Measurements from ENCODE around the gene SAMD10.

The SAMD10 gene

DNA sequence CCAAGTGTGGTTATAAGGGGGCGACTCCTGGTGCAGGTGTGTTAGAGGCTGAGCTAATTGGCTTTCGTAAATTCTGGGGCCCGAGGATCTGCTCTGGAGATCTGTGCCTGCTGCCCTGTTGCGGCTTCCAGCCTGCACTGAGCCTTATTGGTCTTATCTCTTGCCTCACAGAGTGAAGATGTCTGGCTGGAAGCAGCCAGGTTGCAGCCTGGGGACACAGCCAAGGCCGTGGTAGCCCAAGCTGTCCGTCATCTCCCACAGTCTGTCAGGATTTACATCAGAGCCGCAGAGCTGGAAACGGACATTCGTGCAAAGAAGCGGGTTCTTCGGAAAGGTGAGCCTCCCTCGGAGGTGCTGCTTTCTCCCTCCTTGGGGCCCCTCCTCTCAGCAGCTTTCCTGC is 21.5 kb upstream of the SAMD10 start:
- H3K27ac ChIP-seq: no peak overlapping the region
- TF ChIP-seq ZFX (IDR thresholded peaks at IDR 0.05; ENCODE audit: borderline replicate concordance) (no peak), CTCF (IDR thresholded peaks at IDR 0.05) (no peak)

DNA sequence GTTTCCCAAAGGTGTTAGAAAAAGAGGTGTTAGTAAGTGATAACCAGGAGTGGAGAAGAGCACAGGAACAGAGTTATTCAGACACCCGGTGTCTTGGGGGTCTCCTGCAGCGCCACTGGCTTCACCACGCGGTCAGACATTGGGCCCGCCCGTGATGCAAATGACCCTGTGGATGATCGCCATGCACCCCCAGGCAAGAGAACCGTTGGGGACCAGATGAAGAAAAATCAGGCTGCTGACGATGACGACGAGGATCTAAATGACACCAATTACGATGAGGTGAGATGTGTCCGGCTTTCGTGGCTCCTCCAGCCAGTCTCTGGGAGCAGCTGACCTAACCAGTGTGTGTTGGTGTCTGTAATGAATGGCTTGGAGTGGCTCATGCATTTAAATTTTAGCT is 3.5 kb upstream of the SAMD10 start:
- H3K27ac ChIP-seq: no peak overlapping the region
- TF ChIP-seq ZFX (IDR thresholded peaks at IDR 0.05; ENCODE audit: borderline replicate concordance): no peak
- no peak for TF ChIP-seq CTCF (IDR thresholded peaks at IDR 0.05)

DNA sequence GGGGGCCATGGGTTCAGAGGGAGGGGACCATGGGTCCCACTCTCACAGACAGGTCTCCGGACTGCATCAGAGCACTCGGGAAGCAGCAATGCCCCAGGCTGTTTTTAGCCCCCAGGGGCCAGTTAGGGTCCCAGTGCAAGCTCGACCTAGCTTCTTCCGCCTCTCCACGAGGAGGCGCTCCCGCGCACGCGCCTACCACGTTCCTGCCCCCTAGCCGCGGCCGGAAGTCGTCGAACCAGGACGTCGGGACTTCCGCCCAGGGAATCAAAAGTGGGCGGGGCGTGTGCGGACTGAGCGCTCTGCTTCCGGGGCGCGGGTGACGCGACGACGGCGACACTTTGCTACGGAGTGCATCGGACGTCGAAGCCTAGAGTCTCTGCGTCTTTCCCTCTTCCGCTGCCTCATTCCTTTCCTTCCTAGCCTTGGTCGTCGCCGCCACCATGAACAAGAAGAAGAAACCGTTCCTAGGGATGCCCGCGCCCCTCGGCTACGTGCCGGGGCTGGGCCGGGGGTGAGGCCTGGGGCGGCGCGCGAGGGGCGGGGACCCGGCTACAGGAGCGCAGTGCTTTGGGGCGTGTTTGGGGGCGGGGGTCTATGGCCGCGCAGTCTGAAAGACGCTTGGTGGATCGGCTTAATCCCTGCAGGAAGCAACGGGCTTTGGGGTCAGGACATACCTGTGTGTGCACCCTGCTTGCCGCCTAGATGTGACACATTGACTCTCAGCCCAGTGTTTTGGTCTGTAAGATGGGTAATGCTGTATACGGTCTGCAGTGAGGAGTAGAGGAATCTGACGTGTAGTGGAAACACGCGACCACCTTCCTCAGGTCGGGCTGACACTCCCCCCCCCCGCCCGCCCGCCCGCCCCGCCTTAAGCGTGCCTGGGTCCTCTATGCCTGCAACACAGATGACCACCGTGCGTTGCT is 1.6 kb upstream of the SAMD10 start, which contains the start of gene PRPF6:
TSS of gene PRPF6 (plus strand) at position 327 of the 923 bp plus-strand sequence. CDS start at position 441, 114 bp downstream.
- peak within 1 kb of the TSS; percentile 96 for H3K27ac ChIP-seq
- TF ChIP-seq ZFX (IDR thresholded peaks at IDR 0.05; ENCODE audit: borderline replicate concordance) (no peak), CTCF (IDR thresholded peaks at IDR 0.05) (peak; percentile 94)

- peak overlapping the region; percentile 96 for H3K27ac ChIP-seq
- no peak for TF ChIP-seq CTCF (IDR thresholded peaks at IDR 0.05)
- no peak for TF ChIP-seq ZFX (IDR thresholded peaks at IDR 0.05; ENCODE audit: borderline replicate concordance)
These were observed 919 bp upstream of the SAMD10 start for GRCh38 chr20:63980317-63980805.

GRCh38 chr20:63979229-63979556 is 249 bp downstream of the SAMD10 start:
- TF ChIP-seq ZFX (IDR thresholded peaks at IDR 0.05; ENCODE audit: borderline replicate concordance): no peak
- no peak for TF ChIP-seq CTCF (IDR thresholded peaks at IDR 0.05)

DNA sequence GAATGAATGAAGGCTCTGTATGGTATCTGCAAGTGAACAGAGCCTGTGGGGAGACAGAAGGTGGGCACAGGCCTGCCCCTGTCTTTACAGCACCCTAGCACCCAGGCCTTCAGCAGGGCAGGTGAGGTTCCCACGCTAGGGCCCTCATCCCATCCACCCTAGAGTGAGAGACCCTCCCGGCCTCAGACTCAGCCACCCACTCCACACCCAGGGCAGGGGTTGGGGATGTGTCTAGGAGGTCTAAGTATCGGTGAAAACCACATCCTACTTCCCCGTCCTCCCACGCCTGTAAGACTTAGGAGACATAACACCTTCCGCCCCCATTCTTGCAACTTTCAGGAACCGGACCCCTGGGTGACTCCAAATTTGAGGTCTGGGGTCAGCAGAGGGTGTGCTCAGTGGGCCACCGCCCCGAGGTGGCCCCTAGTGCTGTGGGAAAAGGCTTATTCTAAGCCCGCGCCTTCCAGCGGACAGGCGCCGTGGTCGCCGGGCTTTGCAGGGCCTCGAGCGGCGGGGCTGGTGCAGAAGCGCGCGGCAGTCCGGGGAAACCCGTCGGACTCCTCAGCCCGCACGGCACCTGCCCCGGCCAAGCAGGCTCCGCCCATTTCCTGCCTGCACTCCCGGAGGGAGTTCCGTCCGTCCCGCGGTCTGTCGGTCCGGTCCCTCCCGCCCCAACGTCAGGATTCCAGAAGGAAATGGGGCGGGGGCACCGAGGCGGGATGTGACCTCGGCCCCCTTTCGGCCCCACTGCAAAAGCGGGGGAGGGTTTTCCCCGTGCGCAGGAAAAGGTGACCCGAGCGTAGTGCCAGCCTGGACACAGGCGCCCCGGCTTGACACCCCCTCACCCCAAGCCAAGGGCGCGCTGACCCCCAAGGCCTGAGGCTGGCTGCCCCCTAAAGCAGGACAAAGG is 868 bp downstream of the SAMD10 start:
- H3K27ac ChIP-seq: peak overlapping the region; percentile 96
- TF ChIP-seq CTCF (IDR thresholded peaks at IDR 0.05) (no peak), ZFX (IDR thresholded peaks at IDR 0.05; ENCODE audit: borderline replicate concordance) (no peak)

More at GRCh38 chr20:63979229-63979556, 249 bp downstream of the SAMD10 start:
- H3K27ac ChIP-seq: peak overlapping the region; percentile 96

Measured in 22Rv1 (cell line).